Measurements from ENCODE around the gene TLR2.

DNA sequence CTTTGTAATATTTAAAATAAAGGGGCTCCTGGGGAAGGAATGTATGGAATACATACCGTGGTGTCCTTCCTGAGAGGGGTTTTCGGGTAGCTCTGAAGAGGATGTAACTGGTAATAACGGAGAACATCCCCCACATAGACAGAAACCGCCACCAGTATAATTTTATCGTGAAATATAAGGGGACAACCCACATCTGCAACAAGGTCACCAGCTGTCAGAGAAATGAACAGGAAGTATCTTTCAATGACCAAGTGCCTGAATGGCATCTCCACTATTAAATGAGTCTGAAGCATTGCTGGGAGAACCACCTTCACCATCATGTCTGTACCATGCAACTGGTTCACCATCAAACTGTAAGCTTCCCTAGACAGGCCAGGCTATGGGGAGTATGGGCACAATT is 44.1 kb downstream of the TLR2 start:
- TF ChIP-seq, protein P1, sequence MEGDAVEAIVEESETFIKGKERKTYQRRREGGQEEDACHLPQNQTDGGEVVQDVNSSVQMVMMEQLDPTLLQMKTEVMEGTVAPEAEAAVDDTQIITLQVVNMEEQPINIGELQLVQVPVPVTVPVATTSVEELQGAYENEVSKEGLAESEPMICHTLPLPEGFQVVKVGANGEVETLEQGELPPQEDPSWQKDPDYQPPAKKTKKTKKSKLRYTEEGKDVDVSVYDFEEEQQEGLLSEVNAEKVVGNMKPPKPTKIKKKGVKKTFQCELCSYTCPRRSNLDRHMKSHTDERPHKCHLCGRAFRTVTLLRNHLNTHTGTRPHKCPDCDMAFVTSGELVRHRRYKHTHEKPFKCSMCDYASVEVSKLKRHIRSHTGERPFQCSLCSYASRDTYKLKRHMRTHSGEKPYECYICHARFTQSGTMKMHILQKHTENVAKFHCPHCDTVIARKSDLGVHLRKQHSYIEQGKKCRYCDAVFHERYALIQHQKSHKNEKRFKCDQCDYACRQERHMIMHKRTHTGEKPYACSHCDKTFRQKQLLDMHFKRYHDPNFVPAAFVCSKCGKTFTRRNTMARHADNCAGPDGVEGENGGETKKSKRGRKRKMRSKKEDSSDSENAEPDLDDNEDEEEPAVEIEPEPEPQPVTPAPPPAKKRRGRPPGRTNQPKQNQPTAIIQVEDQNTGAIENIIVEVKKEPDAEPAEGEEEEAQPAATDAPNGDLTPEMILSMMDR (conservative IDR thresholded peaks at IDR 0.05; ENCODE audit: low read depth, low read length) = no peak
- no peak for TF ChIP-seq EZH2 (IDR thresholded peaks at IDR 0.05; ENCODE audit: low read length, unreplicated experiment)
